Spleen (tissue), 7 donors: ENCODE measurements around the gene CEACAM5.

ENCODE experiments used
- POLR2A ChIP-seq, 3 donors: fragments of 450-650 bp; IDR thresholded peaks; one replicate each; pipeline ENCODE4 v1.5.1; 2017; ENCODE audit warnings: antibody characterized with exemption in 3 of 3, mild to moderate bottlenecking in 1 of 3
- TF ChIP-seq, protein P1 (sequence below), 11 experiments: fragments of 200-600 bp in 7 of 11; fragments of 450-650 bp in 4 of 11; sonication (generic) in 4 of 11; IDR thresholded peaks in 8 of 11; conservative IDR thresholded peaks in 3 of 11; 1 replicate in 7 of 11; 2 replicates in 4 of 11; pipeline versions ENCODE4 v1.4.0 to v1.8.0; 2016 to 2021; ENCODE audit warnings: antibody characterized with exemption in 11 of 11, inconsistent platforms in 4 of 11, mild to moderate bottlenecking in 1 of 11
- donor health status: DM: no; HTN: no; CAD: no; lungs with moderate emphysema.
- donor health status: DM: no; HTN: no; CAD: no.
- donor health status: DM: no; HTN: no; CAD: no.

- TF ChIP-seq, protein P1, sequence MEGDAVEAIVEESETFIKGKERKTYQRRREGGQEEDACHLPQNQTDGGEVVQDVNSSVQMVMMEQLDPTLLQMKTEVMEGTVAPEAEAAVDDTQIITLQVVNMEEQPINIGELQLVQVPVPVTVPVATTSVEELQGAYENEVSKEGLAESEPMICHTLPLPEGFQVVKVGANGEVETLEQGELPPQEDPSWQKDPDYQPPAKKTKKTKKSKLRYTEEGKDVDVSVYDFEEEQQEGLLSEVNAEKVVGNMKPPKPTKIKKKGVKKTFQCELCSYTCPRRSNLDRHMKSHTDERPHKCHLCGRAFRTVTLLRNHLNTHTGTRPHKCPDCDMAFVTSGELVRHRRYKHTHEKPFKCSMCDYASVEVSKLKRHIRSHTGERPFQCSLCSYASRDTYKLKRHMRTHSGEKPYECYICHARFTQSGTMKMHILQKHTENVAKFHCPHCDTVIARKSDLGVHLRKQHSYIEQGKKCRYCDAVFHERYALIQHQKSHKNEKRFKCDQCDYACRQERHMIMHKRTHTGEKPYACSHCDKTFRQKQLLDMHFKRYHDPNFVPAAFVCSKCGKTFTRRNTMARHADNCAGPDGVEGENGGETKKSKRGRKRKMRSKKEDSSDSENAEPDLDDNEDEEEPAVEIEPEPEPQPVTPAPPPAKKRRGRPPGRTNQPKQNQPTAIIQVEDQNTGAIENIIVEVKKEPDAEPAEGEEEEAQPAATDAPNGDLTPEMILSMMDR (IDR thresholded peaks at IDR 0.05 in 8 of 11, conservative IDR thresholded peaks at IDR 0.05 in 3 of 11), result no peak
- TF ChIP-seq POLR2A (IDR thresholded peaks at IDR 0.05), result no peak
Observed at GRCh38 chr19:41708481-41708880, at the start of gene CEACAM5.
